ENCODE results near the gene RBM17.
A peak's percentile ranks its signal among the peaks of the same experiment; 100 is the strongest.
"Not testable (repeated sequence)": the region's sequence is repeated elsewhere in the genome, so short reads cannot be mapped to it uniquely, and the experiment has no call there.

Gene RBM17

DNA sequence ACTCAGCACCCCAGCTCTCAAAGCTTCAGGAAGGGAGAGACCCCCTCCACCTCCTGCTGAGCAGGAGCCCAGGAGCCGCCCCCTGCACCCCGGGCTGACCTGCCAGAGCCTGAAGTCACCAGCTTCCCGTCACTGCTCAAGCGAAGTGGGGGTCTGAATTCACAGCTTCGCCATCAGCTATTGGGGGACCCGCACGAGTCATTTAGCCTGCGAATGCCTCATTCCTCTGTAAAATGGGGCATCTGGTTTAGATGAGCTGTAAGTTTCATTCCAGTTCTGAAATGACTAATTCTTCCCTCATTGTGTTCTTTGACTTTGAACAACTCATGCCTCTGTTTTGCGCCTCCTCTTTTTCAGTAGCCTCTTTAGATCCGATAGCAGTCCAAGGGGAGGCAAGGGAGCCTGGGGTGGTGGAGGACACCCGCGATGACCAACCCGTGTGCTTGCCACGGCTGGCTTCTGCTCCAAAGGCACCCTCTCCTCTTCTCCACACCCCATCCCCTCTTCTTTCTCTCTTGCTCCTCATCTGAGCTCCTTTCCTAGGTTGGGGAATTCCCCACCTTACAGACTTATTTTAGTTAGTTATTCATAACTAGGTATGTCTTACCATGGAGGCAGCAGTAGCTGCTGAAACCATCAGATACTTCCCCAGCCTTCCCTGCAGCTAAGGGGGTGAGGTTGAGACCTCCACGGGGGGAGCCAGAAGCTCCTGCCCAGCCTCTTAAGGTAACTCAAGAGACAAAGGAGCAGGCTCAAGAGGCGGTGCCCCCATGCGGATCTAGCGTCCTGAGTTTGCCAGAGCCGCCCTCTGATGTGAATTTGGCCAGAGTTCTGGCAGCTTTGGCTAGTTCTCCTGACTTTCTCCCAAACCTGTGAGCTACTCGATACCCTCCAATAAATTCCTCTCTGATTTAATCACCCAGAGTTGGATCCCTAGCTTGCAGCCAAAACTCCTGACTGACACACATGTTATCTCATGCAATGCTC lies 47.7 kb downstream of the RBM17 start:
- DNase-seq (ENCODE audit: low read depth in 2 of 2): no peak

DNA sequence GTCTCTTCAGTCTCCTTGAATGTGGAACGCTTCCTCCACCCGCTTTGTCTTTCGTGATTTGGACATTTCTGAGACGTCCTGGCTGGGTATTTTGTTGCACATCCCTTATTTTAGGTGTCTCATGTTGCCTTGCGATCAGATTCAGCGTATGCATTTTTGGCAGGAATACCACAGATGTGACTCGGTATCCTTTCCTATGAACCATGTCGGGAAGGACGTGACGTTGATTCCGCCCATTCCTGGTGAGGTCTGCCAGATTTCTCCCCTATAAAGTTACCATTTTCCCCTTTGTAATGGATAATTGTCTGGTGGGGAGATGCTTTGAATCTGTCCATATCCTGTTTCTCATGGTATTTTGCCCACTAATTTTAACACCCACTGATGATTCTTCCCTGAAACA lies 49.6 kb downstream of the RBM17 start:
- no peak for DNase-seq (ENCODE audit: low read depth in 2 of 2)

DNA sequence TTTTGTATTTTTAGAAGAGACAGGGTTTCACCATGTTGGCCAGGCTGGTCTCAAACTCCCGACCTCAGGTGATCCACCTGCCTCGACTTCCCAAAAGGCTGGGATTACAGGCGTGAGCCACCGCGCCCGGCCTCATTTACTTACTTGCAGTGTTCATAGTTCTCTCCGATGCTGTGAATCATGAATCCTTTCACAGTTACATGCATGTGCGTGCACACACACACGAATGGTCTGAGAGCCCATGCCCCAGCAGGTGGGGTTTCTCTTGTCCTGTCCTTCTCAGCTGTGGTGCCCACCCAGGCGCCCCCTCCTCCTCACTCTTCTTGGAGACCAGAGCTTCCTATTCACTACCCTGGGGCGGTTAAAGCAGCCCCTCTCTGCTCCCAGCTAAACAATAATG lies 50.6 kb downstream of the RBM17 start:
- DNase-seq (ENCODE audit: low read depth in 2 of 2): no peak

DNA sequence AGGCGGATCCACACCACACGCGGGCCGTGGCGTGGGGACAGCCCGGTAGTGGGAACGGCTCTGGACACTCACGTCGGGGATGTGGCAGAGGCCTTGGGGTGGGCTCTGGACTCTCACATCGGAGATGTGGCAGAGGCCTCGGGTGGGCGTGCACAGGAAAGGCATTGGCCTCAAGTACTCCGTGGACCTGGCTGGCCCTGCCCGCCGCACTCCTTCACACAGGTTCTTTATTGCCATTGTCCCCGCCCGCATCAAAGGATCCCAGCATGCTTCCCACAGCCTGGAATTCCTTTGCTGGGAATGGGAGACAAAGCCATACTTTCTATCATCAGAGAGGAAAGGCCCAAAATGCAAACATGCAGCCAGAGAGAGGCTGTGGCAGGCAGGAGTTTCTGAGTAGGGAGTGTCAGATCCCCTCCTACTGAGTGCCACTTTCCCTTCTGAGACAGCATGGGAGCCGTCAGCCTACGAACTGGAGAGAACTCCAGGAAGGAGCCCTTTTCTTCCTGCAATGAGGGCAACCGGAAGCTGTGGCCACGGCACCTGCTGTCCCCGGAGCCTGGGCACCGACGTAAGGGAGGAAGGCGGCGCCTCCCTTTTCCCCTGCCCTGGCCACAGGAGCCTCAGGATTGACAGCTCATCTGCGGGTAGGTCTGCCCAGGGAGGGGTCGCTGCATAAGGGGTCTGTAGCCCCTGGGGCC lies 51.5 kb downstream of the RBM17 start:
- no peak for DNase-seq (ENCODE audit: low read depth in 2 of 2)

DNA sequence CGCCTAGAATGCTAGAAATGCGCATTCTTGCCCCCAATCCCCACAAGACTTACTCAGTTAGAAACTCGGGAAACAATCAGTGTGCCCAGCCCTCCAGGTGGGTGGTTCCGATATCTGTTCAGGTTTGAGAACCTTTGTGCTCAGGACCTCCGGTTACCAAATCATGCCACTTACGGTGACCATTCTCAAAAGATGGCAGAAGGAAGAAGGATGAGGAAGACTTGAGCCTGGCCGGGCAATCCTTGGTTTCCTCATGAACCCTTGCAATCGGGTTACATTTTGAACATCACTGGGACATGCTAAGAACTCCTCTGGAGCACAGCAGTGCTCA lies 52.1 kb downstream of the RBM17 start:
- DNase-seq (ENCODE audit: low read depth in 2 of 2): no peak

DNA sequence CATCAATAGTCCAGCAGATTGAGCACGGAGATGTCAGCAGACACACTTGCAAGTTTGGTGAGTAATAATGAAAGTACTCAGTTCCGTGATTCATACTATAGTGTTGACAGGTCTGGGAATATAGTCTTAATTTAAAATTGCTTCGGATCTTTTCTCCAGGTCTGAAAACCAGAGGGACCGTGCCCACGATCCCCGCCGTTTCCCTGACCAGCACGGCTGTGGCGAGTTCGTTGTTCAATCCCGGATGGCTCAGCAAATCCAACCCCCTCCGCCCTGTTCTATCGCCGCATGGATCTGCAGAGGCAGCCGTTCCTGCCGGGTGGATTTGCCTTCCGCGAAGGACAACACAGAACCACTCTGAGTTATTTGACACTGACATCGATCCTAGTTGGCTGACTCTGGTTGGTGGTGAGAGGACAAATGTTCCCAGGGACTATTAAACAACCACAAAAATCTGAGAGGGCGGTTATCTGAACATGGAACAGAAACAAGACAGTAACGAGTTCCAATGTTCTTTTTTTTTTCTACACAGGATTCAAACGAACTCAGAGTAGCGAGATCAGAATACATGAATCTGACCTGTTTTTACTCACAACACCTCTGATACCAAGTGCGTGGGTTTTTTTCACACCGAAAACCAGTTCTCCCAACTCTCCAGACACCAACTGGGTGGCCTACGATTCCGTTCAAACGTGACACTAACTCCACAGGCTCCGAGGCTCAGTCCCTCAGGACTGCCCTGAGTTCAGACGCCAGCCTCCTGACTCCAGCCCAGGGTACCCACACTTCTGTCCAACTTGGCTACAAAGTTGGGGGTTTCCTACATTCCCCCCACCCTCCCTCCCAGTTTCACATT lies 52.7 kb downstream of the RBM17 start:
- DNase-seq (ENCODE audit: low read depth in 2 of 2): no peak

DNA sequence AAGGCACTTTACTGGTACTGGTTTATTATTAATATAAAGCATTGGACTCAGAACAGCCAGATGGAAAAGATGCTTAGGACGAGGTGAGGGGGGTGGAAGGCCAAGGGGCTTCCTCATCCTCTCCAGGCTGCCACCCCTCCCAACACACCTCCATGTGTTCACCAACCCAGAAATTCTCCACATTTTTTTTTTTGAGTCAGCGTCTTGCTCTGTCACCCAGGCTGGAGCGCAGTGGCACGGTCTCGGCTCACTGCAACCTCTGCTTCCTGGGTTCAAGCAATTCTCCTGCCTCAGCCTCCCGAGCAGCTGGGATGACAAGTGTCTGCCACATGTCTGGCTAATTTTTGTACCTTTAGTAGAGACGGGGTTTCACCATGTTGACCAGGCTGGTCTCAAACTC lies 53.4 kb downstream of the RBM17 start:
- not testable (repeated sequence) for DNase-seq (ENCODE audit: low read depth in 2 of 2)

DNA sequence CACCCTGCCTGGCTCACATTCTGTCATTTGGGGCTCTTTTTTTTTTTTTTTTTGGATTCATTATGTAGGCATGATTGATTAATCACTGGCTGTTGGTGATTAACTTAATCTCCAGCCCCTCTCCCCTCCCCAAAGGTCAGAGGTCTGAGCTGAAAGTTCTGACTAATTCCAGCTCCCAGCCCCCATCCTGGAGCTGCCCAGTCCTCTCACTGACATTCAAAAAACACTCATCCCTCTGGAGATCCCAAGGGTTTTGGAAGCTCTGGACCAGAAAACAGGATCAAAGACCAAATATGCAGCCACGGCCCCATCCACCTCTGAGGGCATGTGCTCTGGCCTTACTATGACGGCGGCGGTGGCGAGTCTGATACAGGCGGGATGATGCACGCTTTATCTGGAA lies 53.8 kb downstream of the RBM17 start:
- DNase-seq (ENCODE audit: low read depth in 2 of 2): no peak

DNA sequence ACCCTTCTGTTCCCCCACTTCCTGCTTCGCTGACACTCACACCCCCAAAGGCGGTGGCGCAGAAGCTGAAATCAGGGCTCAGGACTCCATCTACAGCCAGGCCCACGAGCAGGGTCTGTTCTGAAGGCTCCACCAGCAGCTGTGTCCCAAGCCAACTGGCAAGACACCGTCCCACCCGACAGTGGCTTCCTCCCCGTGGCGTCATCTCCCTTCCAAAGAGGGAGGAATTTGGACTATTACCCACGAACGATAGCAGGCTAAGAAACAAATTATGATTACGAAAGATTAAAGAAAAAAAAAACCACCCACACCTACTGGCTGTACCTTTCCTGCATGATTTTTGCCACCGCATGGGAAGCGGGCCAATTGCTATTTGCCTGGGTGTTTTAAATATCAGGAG lies 54.3 kb downstream of the RBM17 start:
- no peak for DNase-seq (ENCODE audit: low read depth in 2 of 2)

DNA sequence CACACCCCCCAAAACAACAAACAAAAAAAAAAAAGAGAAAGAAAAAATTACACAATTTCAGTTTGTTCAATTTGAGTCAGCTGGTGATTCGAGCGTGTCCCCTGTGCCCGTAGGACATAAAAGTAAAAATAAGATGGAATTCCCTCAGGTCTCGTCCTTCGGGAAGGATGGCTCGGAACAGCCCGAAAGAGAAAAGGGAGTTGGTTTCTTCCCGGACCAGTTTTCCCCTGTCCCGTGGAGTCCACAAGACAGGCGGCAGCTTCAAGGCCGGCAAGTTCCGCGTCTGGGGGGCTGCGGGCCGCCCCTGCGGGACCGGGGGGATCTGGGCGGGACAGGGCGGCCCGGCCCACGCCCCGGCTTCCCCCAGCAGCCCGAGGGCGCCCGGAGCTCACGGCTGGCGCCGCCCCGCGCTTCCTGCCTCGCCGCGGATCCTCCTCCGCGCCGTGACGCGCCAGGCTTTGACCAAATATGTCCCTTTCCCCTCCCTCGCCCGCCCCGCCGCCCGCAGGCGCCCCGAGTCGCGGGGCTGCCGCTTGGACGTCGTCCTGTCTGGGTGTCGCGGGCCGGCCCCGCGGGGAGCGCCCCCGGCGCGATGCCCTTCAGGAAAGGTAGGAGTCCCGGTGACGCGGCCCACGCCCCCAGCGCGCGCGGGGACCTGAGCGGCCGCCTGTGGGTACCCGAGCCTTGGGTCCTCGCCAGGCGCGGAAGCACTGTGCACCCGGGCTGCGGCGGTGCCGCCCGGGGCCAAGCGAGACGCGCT lies 55.8 kb downstream of the RBM17 start:
- DNase-seq (ENCODE audit: low read depth in 2 of 2): peak; percentile 71 to 81

DNA sequence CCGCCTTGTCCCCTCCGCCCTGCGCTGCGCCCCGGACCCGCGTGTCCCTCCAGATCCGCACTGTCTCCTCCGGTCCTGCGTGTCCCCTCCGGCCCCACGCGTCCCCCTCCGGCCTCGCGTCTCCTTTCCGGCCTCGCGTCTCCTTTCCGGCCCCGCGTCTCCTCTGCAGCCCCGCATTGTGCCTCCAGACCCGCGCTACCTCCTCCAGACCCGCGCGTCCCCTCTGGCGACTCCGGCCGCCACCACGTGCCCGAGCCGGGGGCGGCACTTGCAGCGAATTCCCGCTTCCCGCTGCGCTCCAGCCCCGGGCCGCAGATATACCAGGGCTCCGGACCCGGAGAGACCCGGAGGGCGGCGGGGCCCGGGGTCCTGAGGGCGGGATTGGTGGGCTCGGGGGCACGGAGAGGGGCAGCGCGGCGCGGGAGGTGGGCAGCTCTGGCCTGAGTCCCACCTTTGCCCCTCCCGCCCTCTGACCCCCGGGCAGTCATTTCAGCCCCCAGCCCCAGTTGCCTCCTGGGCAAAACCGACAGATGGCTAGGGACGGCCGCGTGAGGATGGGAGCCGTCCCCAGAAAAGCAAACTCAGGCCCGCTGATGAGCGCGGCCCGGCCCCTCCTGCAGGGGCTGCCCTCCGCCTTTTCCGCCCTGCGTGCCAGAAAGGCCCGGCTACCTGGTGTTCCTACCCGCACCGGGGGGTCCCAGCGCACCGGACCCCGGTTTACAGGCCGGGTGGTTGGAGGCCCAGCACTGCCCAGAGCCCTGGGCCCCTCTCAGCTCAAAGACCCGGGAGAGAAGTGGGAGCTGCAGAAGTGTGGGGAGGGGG lies 56.5 kb downstream of the RBM17 start:
- DNase-seq (ENCODE audit: low read depth in 2 of 2): no peak

DNA sequence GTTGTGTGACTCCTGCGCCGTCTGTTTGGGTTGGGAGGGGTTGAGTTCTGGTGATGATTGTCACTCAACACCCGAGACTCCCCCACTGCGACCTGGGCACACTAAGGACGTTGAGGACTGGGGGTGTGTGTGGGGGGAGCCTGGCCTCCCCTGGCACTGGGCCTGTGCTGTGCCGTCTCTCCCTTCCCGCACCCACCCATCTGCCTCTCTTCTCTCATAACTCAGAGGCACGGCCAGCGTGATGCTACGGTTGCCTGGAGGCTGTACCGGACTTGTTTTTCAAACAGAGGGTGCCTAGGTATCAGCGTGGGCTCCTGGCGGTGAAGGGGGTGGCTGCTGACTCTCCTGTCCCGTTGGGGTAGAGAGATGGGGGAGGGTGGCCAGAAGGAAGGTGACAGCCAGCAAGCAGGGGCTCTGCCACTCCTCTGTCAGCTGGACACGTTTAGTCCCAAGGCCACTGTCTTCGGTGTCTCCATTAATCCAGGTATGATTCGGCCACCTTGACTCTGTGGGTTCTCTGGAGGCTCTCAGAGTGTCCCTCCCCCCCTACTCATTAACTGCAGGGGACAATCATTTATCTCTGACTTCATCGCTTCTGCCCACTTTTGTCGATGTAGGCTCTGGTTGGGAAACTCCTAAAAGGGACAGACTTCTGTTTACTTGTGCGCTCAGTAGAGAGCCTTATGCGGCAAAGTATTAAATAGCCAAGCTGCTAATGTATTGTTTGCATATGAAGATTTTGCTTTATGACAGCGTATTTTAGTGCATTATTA lies 57.4 kb downstream of the RBM17 start:
- DNase-seq (ENCODE audit: low read depth in 2 of 2): no peak

DNA sequence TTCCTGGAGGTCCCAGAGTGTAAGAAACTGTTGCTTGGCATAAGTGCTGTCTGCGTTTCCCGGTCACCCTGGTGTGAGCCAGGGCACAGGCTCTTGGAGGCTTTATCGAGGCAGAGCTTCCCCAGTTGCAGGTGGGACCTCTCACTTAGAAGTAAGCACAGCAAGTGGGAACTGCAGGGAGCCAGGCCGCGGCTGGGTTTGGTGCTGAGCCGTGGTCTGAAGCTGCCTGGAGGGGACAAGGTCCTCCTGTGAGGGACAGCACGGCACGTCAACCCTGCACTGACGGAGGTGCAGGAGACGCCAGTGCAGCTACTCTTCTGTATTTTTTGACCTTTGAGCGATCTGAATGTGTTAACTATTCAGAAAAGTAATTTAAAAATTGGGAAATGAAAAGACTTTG lies 58.1 kb downstream of the RBM17 start:
- no peak for DNase-seq (ENCODE audit: low read depth in 2 of 2)

DNA sequence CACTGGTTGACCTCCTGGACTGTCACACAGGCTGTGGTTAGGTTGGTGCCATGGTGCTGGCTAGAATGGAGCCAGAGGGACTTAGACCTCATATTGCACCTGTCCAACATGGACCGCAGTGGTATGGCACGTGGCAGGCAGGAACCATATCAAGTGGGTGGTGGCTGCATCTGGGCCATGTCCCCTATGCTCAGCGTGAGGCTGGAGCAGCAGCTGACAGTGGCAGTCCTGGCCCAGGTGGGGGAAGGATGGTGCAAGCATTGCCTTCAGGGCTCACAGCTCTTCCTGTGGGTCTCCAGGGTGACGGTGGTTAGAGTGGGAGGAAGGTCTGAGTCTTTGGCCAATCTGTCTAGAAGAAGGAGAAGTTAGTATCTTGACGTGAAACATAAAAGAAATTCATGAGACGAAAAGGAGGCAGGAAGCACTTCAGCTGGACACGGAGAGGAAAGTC lies 59.4 kb downstream of the RBM17 start:
- no peak for DNase-seq (ENCODE audit: low read depth in 2 of 2)

DNA sequence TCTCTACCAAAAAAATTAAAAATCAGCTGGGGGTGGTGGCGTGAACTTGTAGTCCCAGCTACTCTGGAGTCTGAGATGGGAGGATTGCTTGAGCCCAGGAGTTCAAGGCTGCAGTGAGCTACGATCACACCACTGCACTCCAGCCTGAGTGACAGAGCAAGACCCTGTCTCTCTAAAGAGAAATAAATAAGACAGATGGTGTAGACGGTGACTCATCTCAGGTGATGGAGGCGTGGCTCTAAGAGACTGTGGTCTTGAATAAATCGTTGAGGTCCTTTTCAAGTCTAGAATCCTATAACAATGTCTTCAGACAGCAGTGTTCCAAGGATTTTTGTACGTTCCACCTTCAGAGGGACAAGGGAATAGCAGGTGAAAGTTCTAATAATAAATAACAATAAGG lies 60.1 kb downstream of the RBM17 start:
- DNase-seq (ENCODE audit: low read depth in 2 of 2): no peak

DNA sequence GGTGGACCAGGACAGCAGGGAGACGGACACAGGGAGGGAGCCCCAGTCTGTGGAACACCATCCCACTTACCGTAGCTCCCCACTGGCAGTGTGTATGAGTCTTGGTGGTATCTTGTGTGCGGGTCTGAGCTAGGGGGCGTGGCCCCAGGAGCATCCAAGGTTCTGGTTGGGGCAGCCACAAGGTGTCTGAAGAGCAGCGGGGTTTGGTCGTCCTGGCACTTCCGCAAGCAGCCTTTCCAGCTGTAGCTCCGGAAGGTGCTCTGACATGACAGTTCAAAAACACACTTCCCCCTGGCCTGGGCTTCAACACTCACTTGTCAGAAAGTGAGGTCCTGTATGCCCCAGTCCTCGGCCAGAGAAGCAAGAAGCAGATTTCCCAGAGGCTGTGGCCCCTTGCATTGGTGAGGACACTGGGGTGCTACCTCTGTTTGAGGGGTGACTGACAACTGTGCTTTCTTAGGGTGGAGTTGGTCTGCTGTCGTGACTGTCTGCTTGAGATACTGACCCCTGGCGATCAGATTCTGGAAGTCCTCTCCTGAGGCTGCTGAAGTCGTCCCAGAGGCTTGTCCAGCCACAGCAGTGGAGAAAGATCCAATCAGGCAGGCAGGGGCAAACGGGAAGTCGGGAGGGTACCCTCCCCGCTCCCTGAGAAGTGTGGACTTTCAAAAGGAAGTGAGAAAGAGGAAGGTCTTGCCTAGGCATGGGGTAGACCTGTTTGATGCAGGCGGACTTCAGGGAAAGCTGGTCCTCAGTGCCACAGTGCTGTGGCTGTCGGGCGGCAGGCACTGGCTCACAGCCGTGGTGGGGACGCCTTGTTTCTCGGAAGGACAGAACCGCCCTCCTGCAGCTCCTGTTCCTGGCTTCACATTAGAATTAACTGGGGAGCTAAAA lies 62.5 kb downstream of the RBM17 start:
- no peak for DNase-seq (ENCODE audit: low read depth in 2 of 2)

DNA sequence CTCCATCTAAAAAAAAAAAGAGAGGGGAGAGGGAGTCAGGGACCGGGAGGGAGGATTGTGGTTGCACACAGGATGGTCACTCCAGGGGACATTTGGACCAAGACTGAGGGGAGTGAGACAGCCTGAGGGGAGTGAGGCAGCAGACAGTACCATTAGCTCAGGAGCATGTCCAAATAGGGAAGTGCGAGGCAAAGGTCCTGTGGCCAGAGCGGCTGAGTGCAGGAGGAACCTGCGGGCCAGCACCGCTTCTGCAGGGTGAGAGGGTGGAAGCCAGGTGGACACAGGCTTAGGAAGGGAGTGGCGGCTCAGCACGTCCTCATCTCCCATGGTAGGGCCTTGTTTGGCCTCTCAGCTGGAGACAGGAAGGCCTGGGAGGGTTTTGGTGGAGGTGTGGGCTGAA lies 65.0 kb downstream of the RBM17 start:
- DNase-seq (ENCODE audit: low read depth in 2 of 2): no peak

DNA sequence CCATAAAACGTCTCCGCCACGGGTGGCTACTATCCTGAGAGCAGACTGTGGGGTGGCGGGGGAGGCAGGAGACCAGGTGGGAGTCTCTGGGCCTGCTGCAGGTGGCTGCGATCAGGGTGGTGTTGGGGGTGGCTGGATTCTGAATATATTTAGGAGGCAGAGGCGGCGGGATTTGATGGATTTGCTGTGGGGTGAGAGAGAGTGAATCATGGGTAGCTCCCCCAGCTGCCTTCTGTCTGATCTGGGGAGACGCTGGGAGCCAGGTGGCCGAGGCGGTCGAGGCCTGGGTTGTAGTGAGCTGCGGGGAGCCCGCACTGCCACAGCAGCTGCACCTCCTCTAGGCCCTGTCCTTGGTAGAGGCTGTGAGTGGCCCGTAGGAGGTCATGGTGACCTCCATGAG lies 65.7 kb downstream of the RBM17 start:
- no peak for DNase-seq (ENCODE audit: low read depth in 2 of 2)

DNA sequence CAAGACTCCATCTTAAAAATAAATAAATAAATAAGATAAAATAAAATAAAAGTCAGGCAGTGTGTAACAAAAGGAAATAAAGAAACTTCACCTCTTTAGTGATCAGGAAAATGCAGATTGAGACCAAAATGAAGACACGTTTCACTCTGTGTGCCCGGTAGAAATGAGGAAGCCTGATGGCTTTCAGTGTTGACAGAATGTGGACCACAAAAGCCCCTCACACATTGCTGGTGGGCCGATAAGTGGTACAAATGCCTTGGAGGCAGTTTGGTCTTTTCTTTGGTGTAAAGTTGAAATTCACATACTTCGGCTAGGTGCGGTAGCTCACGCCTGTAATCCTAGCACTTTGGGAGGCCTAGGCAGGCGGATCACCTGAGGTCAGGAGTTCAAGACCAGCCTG lies 69.4 kb downstream of the RBM17 start:
- no peak for DNase-seq (ENCODE audit: low read depth in 2 of 2)

All from activated CD8-positive, alpha-beta memory T cell treated with anti-CD3 and anti-CD28 coated beads for 4 hours (primary cell).